AG04450 (cell line): Measurements from ENCODE around the gene SPANXC. TPM values are rescaled to one million over a fixed set of nuclear protein-coding genes. Genes with fewer than 3 reads are reported as not detected.

Experiments used
- CTCF ChIA-PET: fragments of 300-600, 350-600 bp; formaldehyde crosslinking; extraction: SDS; loops from one replicate; lab custom pipeline; 2022; ENCODE audit warnings: antibody characterized with exemption, inconsistent platforms; lab: Charles Lee
- POLR2A ChIA-PET: fragments of 350-600 bp; formaldehyde crosslinking; extraction: SDS; loops from one replicate; lab custom pipeline; 2021; ENCODE audit warnings: antibody characterized with exemption, inconsistent platforms; lab: Yijun Ruan, JAX
- DNase-seq: peaks from one replicate; pipeline ENCODE4 v3.0.0-alpha.2; 2011; ENCODE audit warnings: low read depth, low spot score
- H3K27ac ChIP-seq: one replicate; pipeline ENCODE4 v1.5.1; 2012; ENCODE audit warnings: low read depth, low read length, control low read depth
- H3K27me3 ChIP-seq: one replicate; pipeline ENCODE4 v1.6.0; 2012; ENCODE audit warnings: low read length; ENCODE audit not compliant: control insufficient read depth, insufficient read depth
- H3K4me3 ChIP-seq: 2 replicates; pipeline ENCODE4 v1.5.1; 2011; ENCODE audit warnings: mild to moderate bottlenecking, low read depth, low read length, control low read depth
- H3K9me3 ChIP-seq: 2 replicates; pipeline ENCODE4 v1.5.1; 2012; ENCODE audit warnings: low read length; ENCODE audit not compliant: control insufficient read depth, insufficient read depth
- CTCF ChIP-seq: IDR thresholded peaks from 2 replicates; pipeline ENCODE4 v1.5.1; 2011; ENCODE audit warnings: low read depth, low read length, control low read depth, inconsistent platforms
- polyA plus RNA-seq: library from polyadenylated mRNA; depleted of rRNA; stranded (reverse); fragments of >200 nt; gene quantifications from 2 replicates; pipeline ENCODE4 v1.2.3, GENCODE V29; 2011; rRNA removed

SPANXC gene
- polyA plus RNA-seq, 1 experiment = not detected

- Histone ChIP-seq H3K27ac (no peak overlapping the region), H3K9me3 (no peaks in the 10 kb centered on the region), H3K4me3 (no peak overlapping the region), H3K27me3 (no peaks in the 10 kb centered on the region)
- ChIA-PET POLR2A (no interaction called here), CTCF (no interaction called here)
- no peak for TF ChIP-seq CTCF
- peak; percentile 4 for DNase-seq
Observed at GRCh38 chrX:141220342-141221008, 21.8 kb downstream of the SPANXC start.

GRCh38 chrX:141214196-141214595 is 28.1 kb downstream of the SPANXC start:
- H3K27me3 ChIP-seq = no peaks in the 10 kb centered on the region
- DNase-seq = no peak
- no peak overlapping the region for H3K27ac ChIP-seq
- H3K9me3 ChIP-seq = no peaks in the 10 kb centered on the region
- no peak for TF ChIP-seq CTCF
- POLR2A ChIA-PET = no interaction called here
- CTCF ChIA-PET = no interaction called here
- no peak overlapping the region for H3K4me3 ChIP-seq

GRCh38 chrX:141201962-141202361 is 40.4 kb downstream of the SPANXC start:
- ChIA-PET POLR2A (no interaction called here), CTCF (no interaction called here)
- H3K27me3 ChIP-seq = no peaks in the 10 kb centered on the region

More at GRCh38 chrX:141201962-141202361, 40.4 kb downstream of the SPANXC start:
- Histone ChIP-seq H3K9me3 (no peaks in the 10 kb centered on the region), H3K27ac (no peak overlapping the region), H3K4me3 (no peak overlapping the region)
- no peak for TF ChIP-seq CTCF
- no peak for DNase-seq

Other genes starting within 250 kb of the SPANXC start
- not detected in 2 replicates for gene SPANXB1, start 239.9 kb downstream of the SPANXC start, polyA plus RNA-seq
- gene LDOC1, start 65.4 kb downstream of the SPANXC start, polyA plus RNA-seq = 13.8 and 25.7 TPM in 2 replicates